Stomach (tissue), 9 donors: ENCODE data around the gene CWF19L2. TPM values are rescaled to one million over a fixed set of nuclear protein-coding genes. Genes with fewer than 3 reads are reported as not detected.

ENCODE experiments used
- DNase-seq, 2 donors: peaks; one replicate each; pipeline versions ENCODE4 v3.0.0 to v3.0.0-alpha.2; 2013 to 2019
- H3K27ac ChIP-seq, 5 donors: fragments of 200-600 bp in 4 of 5; sonication (generic) in 4 of 5; one replicate each; pipeline ENCODE4 v1.5.1; 2013 to 2019; ENCODE audit warnings: mild to moderate bottlenecking in 1 of 5, moderate library complexity in 1 of 5
- H3K27me3 ChIP-seq, 3 donors: fragments of 200-600 bp; sonication (generic); one replicate each; pipeline ENCODE4 v1.5.1; 2017 to 2019; ENCODE audit warnings: mixed run types in 1 of 3
- H3K36me3 ChIP-seq, 4 donors: fragments of 200-600 bp; sonication (generic); 1 replicate in 3 of 4; 2 replicates in 1 of 4; pipeline ENCODE4 v1.5.1; 2016 to 2019
- H3K4me1 ChIP-seq, 4 donors: fragments of 200-600 bp; sonication (generic); one replicate each; pipeline ENCODE4 v1.5.1; 2016 to 2019
- H3K4me3 ChIP-seq, 4 donors: fragments of 200-600 bp; sonication (generic) in 3 of 4; one replicate each; pipeline ENCODE4 v1.5.1; 2016 to 2019; ENCODE audit warnings: mild to moderate bottlenecking in 1 of 4
- H3K9me3 ChIP-seq, 4 donors: fragments of 200-600 bp; sonication (generic); one replicate each; pipeline ENCODE4 v1.5.1; 2016 to 2019
- CTCF ChIP-seq, 7 experiments: fragments of 450-650 bp in 4 of 7; fragments of 200-600 bp in 3 of 7; sonication (generic) in 3 of 7; IDR thresholded peaks; one replicate each; pipeline ENCODE4 v1.5.1; 2016 to 2019; ENCODE audit warnings: antibody characterized with exemption in 7 of 7, control low read depth in 2 of 7, mild to moderate bottlenecking in 1 of 7
- EP300 ChIP-seq: sonication (generic); formaldehyde crosslinking; IDR thresholded peaks from one replicate; pipeline ENCODE4 v1.6.1; 2017; ENCODE audit warnings: antibody characterized with exemption
- POLR2A ChIP-seq, 4 donors: fragments of 450-650 bp; IDR thresholded peaks; one replicate each; pipeline ENCODE4 v1.6.1; 2016; ENCODE audit warnings: antibody characterized with exemption in 4 of 4, control low read depth in 2 of 4, mild to moderate bottlenecking in 1 of 4, moderate library complexity in 1 of 4
- POLR2AphosphoS5 ChIP-seq, 3 donors: sonication (generic); formaldehyde crosslinking; IDR thresholded peaks; one replicate each; pipeline ENCODE4 v1.6.1; 2016; ENCODE audit warnings: antibody characterized with exemption in 3 of 3
- WGBS, 5 donors: extraction: QIAGEN DNeasy Blood & Tissue Kit in 3 of 5; methylation state at CpG; one replicate each; pipeline versions ENCODE4 v1.1.5 to v1.1.7; 2013 to 2018; 5-methylcytosine and 5-hydroxymethylcytosine counted together
- intact Hi-C: fragments of 100-400 bp; cut with DNase I; formaldehyde crosslinking; loops from one replicate; pipeline ENCODE4 v1.15.1; 2023; ENCODE audit warnings: low total_unique reads
- polyA plus RNA-seq, 3 donors: library from polyadenylated mRNA; stranded (reverse); fragments of 200-250 nt; gene quantifications; one replicate each; pipeline ENCODE4 v1.2.3, GENCODE V29; 2013
- total RNA-seq, 5 donors: library from RNA; depleted of rRNA; stranded (reverse); fragments of >200 nt; gene quantifications; one replicate each; pipeline versions ENCODE4 v1.1.0 to v1.2.3, GENCODE V29; 2014 to 2016
- donor health status: healthy with polysubstance abuse.
- donor health status: Bipolar disorder and iron deficiency.
- donor health status: healthy.

CWF19L2 gene
- total and polyA plus RNA-seq, 8 donors, result 5.7 to 89.8 (median 35.1) TPM

GRCh38 chr11:107307991-107308390 lies 149.6 kb downstream of the CWF19L2 start:
- Histone ChIP-seq H3K27me3 (no peaks in the 10 kb centered on the region), H3K4me3 (no peak overlapping the region), H3K27ac (no peak overlapping the region), H3K36me3 (peaks cover 3 to 75% (median 66%) of the 10 kb centered on the region in 4 donors), H3K9me3 (no peaks in the 10 kb centered on the region), H3K4me1 (no peaks in the 10 kb centered on the region)
- intact Hi-C loops, result no loop called here
- 66 to 92% (median 82%) methylated on average over 2 of the region's 2 CpGs for WGBS, 5 donors
- no peak for DNase-seq
- TF ChIP-seq CTCF (IDR thresholded peaks at IDR 0.05), result no peak

GRCh38 chr11:107301878-107302277 lies 155.7 kb downstream of the CWF19L2 start:
- Histone ChIP-seq H3K9me3 (peaks cover 0 to 12% (median 2%) of the 10 kb centered on the region in 4 donors), H3K27ac (no peak overlapping the region), H3K36me3 (peaks cover 0 to 61% (median 38%) of the 10 kb centered on the region in 4 donors), H3K27me3 (no peaks in the 10 kb centered on the region), H3K4me3 (no peak overlapping the region), H3K4me1 (no peaks in the 10 kb centered on the region)
- TF ChIP-seq POLR2A (IDR thresholded peaks at IDR 0.05) (no peak), CTCF (IDR thresholded peaks at IDR 0.05) (no peak), EP300 (no peak), POLR2AphosphoS5 (IDR thresholded peaks at IDR 0.05) (no peak)
- no peak for DNase-seq
- intact Hi-C loops, result no loop called here
- 70 to 90% (median 75%) methylated on average over 1 of the region's 1 CpG for WGBS, 5 donors

- peaks cover 0 to 21% (median 6%) of the 10 kb centered on the region in 4 donors for H3K9me3 ChIP-seq
- DNase-seq, result peak in 1 of 2 donors; percentile 28
- no peak for TF ChIP-seq CTCF (IDR thresholded peaks at IDR 0.05)
- TF ChIP-seq POLR2AphosphoS5 (IDR thresholded peaks at IDR 0.05), result no peak
- TF ChIP-seq POLR2A (IDR thresholded peaks at IDR 0.05), result no peak
- TF ChIP-seq EP300, result no peak
- 80 to 95% (median 86%) methylated on average over 12 to 13 of the region's 13 CpGs for WGBS, 5 donors
- intact Hi-C loops, result no loop called here
- no peaks in the 10 kb centered on the region for H3K4me1 ChIP-seq
- no peak overlapping the region for H3K27ac ChIP-seq
- peaks cover 5 to 47% (median 30%) of the 10 kb centered on the region in 4 donors for H3K36me3 ChIP-seq
- H3K4me3 ChIP-seq, result no peak overlapping the region
- no peaks in the 10 kb centered on the region for H3K27me3 ChIP-seq
These were observed 163.8 kb downstream of the CWF19L2 start for GRCh38 chr11:107293677-107294344.

GRCh38 chr11:107282195-107282594 lies 175.4 kb downstream of the CWF19L2 start:
- no peaks in the 10 kb centered on the region for H3K4me1 ChIP-seq
- 84 to 98% (median 89%) methylated on average over 1 of the region's 1 CpG for WGBS, 5 donors
- no peak overlapping the region for H3K27ac ChIP-seq
- H3K27me3 ChIP-seq, result no peaks in the 10 kb centered on the region
- H3K9me3 ChIP-seq, result peaks cover 0 to 15% (median 3%) of the 10 kb centered on the region in 4 donors
- intact Hi-C loops, result no loop called here
- H3K4me3 ChIP-seq, result no peak overlapping the region
- DNase-seq, result no peak
- H3K36me3 ChIP-seq, result no peaks in the 10 kb centered on the region
- TF ChIP-seq EP300 (no peak), CTCF (IDR thresholded peaks at IDR 0.05) (no peak), POLR2A (IDR thresholded peaks at IDR 0.05) (no peak), POLR2AphosphoS5 (IDR thresholded peaks at IDR 0.05) (no peak)

Other genes with a start within 250 kb of the CWF19L2 start
- gene ALKBH8, start 107.9 kb upstream of the CWF19L2 start, total RNA-seq, result 10 to 100 TPM in 3 of 5 donors, 1 to 10 TPM in 1, under 1 TPM in 1; 0.87 to 28.0 (median 10.5) TPM
- 1 to 10 TPM; 2.9 to 3.7 (median 3.3) TPM for gene ALKBH8, start 107.9 kb upstream of the CWF19L2 start, polyA plus RNA-seq
- gene ELMOD1, start 133.3 kb upstream of the CWF19L2 start, total RNA-seq, result 1 to 10 TPM in 1 of 5 donors, not detected in 4; 1.1 TPM
- under 1 TPM in 2 of 3 donors, not detected in 1; 0.15 to 0.31 TPM for gene ELMOD1, start 133.3 kb upstream of the CWF19L2 start, polyA plus RNA-seq